ENCODE results near the gene CADPS.

CADPS gene

GRCh38 chr3:62672270-62672987 lies 202.8 kb downstream of the CADPS start:
- no peak for DNase-seq (ENCODE audit: low read depth)

GRCh38 chr3:62670351-62670750 lies 204.9 kb downstream of the CADPS start:
- no peak overlapping the region for H3K4me3 ChIP-seq (ENCODE audit: low read length)
- no peak for TF ChIP-seq CTCF (conservative IDR thresholded peaks at IDR 0.05; ENCODE audit: low read length)
- DNase-seq (ENCODE audit: low read depth): peak; percentile 9

More at GRCh38 chr3:62672270-62672987, 202.8 kb downstream of the CADPS start:
- H3K4me3 ChIP-seq (ENCODE audit: low read length): no peak overlapping the region
- no peak for TF ChIP-seq CTCF (conservative IDR thresholded peaks at IDR 0.05; ENCODE audit: low read length)

- no peak for TF ChIP-seq CTCF (conservative IDR thresholded peaks at IDR 0.05; ENCODE audit: low read length)
- no peak overlapping the region for H3K4me3 ChIP-seq (ENCODE audit: low read length)
- DNase-seq (ENCODE audit: low read depth): no peak
Observed at GRCh38 chr3:62669161-62669560, 206.1 kb downstream of the CADPS start.

GRCh38 chr3:62667714-62668113 lies 207.5 kb downstream of the CADPS start:
- no peak overlapping the region for H3K4me3 ChIP-seq (ENCODE audit: low read length)
- no peak for DNase-seq (ENCODE audit: low read depth)
- TF ChIP-seq CTCF (conservative IDR thresholded peaks at IDR 0.05; ENCODE audit: low read length): peak; percentile 18; the same call in 1 of the 2 replicates

- DNase-seq (ENCODE audit: low read depth): peak; percentile 54
- TF ChIP-seq CTCF (conservative IDR thresholded peaks at IDR 0.05; ENCODE audit: low read length): peak; percentile 70
- H3K4me3 ChIP-seq (ENCODE audit: low read length): no peak overlapping the region
Observed at GRCh38 chr3:62665627-62666437, 209.4 kb downstream of the CADPS start.

GRCh38 chr3:62662677-62663076 lies 212.5 kb downstream of the CADPS start:
- DNase-seq (ENCODE audit: low read depth): no peak
- H3K4me3 ChIP-seq (ENCODE audit: low read length): no peak overlapping the region
- TF ChIP-seq CTCF (conservative IDR thresholded peaks at IDR 0.05; ENCODE audit: low read length): no peak

All from AG10803 (cell line).